ENCODE results near the gene C10orf67. TPM values are rescaled to one million over a fixed set of nuclear protein-coding genes. Genes with fewer than 3 reads are reported as not detected.

Gene C10orf67
- total RNA-seq, 2 experiments from 2014 or later, result not detected

GRCh38 chr10:23230582-23230981 lies 114.0 kb downstream of the C10orf67 start:
- no peak for DNase-seq (ENCODE audit: low spot score)
- Histone ChIP-seq H3K4me3 (ENCODE audit: low read depth, low read length, poor library complexity, severe bottlenecking) (no peak overlapping the region), H3K79me2 (ENCODE audit: insufficient read depth, low read depth, low read length) (no peaks in the 10 kb centered on the region), H3K27ac (ENCODE audit: low read depth, low read length, poor library complexity, severe bottlenecking) (no peak overlapping the region), H2AFZ (ENCODE audit: low read length) (no peak overlapping the region), H3K9me3 (ENCODE audit: low read length) (no peaks in the 10 kb centered on the region), H3K9me2 (ENCODE audit: insufficient read depth, low read length) (no peaks in the 10 kb centered on the region), H3K4me1 (ENCODE audit: insufficient read depth, low read length, poor library complexity, severe bottlenecking) (no peaks in the 10 kb centered on the region), H4K20me1 (ENCODE audit: insufficient read depth, low read length) (no peaks in the 10 kb centered on the region), H3K4me2 (ENCODE audit: low read length) (no peak overlapping the region), H3K36me3 (ENCODE audit: insufficient read depth, low read length) (no peaks in the 10 kb centered on the region)
- CTCF ChIA-PET (ENCODE audit: unreplicated experiment), result no interaction called here
- BruUV-seq (replicated peaks), result no TSS peak
- TF ChIP-seq CTCF (conservative IDR thresholded peaks at IDR 0.05; ENCODE audit: low read length) (no peak), EZH2phosphoT487 (IDR thresholded peaks at IDR 0.05; ENCODE audit: borderline replicate concordance, low read depth, low read length) (no peak)
- intact Hi-C loops (cut with micrococcal nuclease; ENCODE audit: unreplicated experiment), result no loop called here
- POLR2A ChIA-PET, result no interaction called here

- TF ChIP-seq EZH2phosphoT487 (IDR thresholded peaks at IDR 0.05; ENCODE audit: borderline replicate concordance, low read depth, low read length) (no peak), CTCF (conservative IDR thresholded peaks at IDR 0.05; ENCODE audit: low read length) (no peak)
- H3K27ac ChIP-seq (ENCODE audit: low read depth, low read length, poor library complexity, severe bottlenecking), result no peak overlapping the region
- H3K36me3 ChIP-seq (ENCODE audit: insufficient read depth, low read length), result no peaks in the 10 kb centered on the region
- no TSS peak for BruUV-seq (replicated peaks)
- no peak overlapping the region for H3K4me2 ChIP-seq (ENCODE audit: low read length)
- POLR2A ChIA-PET, result no interaction called here
- intact Hi-C loops (cut with micrococcal nuclease; ENCODE audit: unreplicated experiment), result no loop called here
- H2AFZ ChIP-seq (ENCODE audit: low read length), result no peak overlapping the region
- no peaks in the 10 kb centered on the region for H4K20me1 ChIP-seq (ENCODE audit: insufficient read depth, low read length)
- H3K9me3 ChIP-seq (ENCODE audit: low read length), result no peaks in the 10 kb centered on the region
- H3K4me3 ChIP-seq (ENCODE audit: low read depth, low read length, poor library complexity, severe bottlenecking), result no peak overlapping the region
- no peaks in the 10 kb centered on the region for H3K4me1 ChIP-seq (ENCODE audit: insufficient read depth, low read length, poor library complexity, severe bottlenecking)
- H3K9me2 ChIP-seq (ENCODE audit: insufficient read depth, low read length), result no peaks in the 10 kb centered on the region
- CTCF ChIA-PET (ENCODE audit: unreplicated experiment), result no interaction called here
- no peak for DNase-seq (ENCODE audit: low spot score)
- no peaks in the 10 kb centered on the region for H3K79me2 ChIP-seq (ENCODE audit: insufficient read depth, low read depth, low read length)
Observed at GRCh38 chr10:23217471-23217870, 127.1 kb downstream of the C10orf67 start.

GRCh38 chr10:23205972-23206642 lies 138.5 kb downstream of the C10orf67 start:
- Histone ChIP-seq H3K9me2 (ENCODE audit: insufficient read depth, low read length) (no peaks in the 10 kb centered on the region), H3K4me1 (ENCODE audit: insufficient read depth, low read length, poor library complexity, severe bottlenecking) (no peaks in the 10 kb centered on the region), H3K9me3 (ENCODE audit: low read length) (no peaks in the 10 kb centered on the region), H2AFZ (ENCODE audit: low read length) (no peak overlapping the region), H3K4me2 (ENCODE audit: low read length) (no peak overlapping the region), H4K20me1 (ENCODE audit: insufficient read depth, low read length) (no peaks in the 10 kb centered on the region), H3K4me3 (ENCODE audit: low read depth, low read length, poor library complexity, severe bottlenecking) (no peak overlapping the region), H3K27ac (ENCODE audit: low read depth, low read length, poor library complexity, severe bottlenecking) (no peak overlapping the region), H3K36me3 (ENCODE audit: insufficient read depth, low read length) (no peaks in the 10 kb centered on the region), H3K79me2 (ENCODE audit: insufficient read depth, low read depth, low read length) (no peaks in the 10 kb centered on the region)
- BruUV-seq (replicated peaks), result no TSS peak
- intact Hi-C loops (cut with micrococcal nuclease; ENCODE audit: unreplicated experiment), result no loop called here
- POLR2A ChIA-PET, result interaction anchor here (0.6 to 1.4 kb wide), 3 partner anchors 45 to 913 kb away, joined by 3 read pairs; no protein-coding TSS in a partner anchor
- CTCF ChIA-PET (ENCODE audit: unreplicated experiment), result no interaction called here
- no peak for DNase-seq (ENCODE audit: low spot score)
- TF ChIP-seq CTCF (conservative IDR thresholded peaks at IDR 0.05; ENCODE audit: low read length) (no peak), EZH2phosphoT487 (IDR thresholded peaks at IDR 0.05; ENCODE audit: borderline replicate concordance, low read depth, low read length) (no peak)

Measured in OCI-LY7 (cell line).